ENCODE data around the gene MYO9A. TPM values are rescaled to one million over a fixed set of nuclear protein-coding genes. Genes with fewer than 3 reads are reported as not detected.

Gene MYO9A
- total RNA-seq, 1 experiment from 2014 or later = 41.6 TPM

DNA sequence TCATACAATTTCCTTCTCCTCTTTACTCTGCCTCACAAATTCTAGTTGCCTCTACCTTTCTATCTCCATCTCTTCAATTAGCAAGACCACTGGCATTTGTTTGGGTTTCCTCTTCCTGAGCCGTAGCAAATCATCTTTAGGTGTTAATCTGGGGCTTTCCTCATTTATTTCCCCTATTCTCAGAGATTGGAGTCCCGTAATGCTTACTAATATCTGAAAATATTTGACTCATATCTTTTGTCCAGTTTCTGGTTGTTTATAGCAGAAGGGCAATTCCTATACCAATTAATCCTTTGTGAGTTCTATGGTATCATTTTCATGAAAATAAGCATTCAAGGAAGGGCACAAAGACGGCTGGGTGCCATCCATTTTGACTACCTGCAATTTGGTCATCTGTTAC is 203.9 kb downstream of the MYO9A start:
- no peaks in the 10 kb centered on the region; the same call in 1 of the 2 replicates for H3K36me3 ChIP-seq (ENCODE audit: control insufficient read depth, insufficient read depth, low read length)
- CTCF ChIA-PET = no interaction called here
- H3K4me1 ChIP-seq (ENCODE audit: control insufficient read depth, insufficient read depth, low read length) = no peaks in the 10 kb centered on the region
- no peak for ATAC-seq
- H3K4me3 ChIP-seq (ENCODE audit: low read depth in 2 of 2, low read length in 2 of 2) = no peak overlapping the region
- no peaks in the 10 kb centered on the region for H3K9me3 ChIP-seq (ENCODE audit: control insufficient read depth, insufficient read depth, low read depth, low read length)
- no TSS peak for BruUV-seq (replicated peaks)
- H3K27me3 ChIP-seq (ENCODE audit: control insufficient read depth, insufficient read depth, low read length) = no peaks in the 10 kb centered on the region
- intact Hi-C loops (cut with micrococcal nuclease; ENCODE audit: unreplicated experiment) = no loop called here
- TF ChIP-seq POLR2AphosphoS5 (IDR thresholded peaks at IDR 0.05; ENCODE audit: low read depth, low read length) (no peak), SIN3A (IDR thresholded peaks at IDR 0.05; ENCODE audit: borderline replicate concordance, insufficient read depth, low read depth, low read length) (no peak), TCF7L2 (IDR thresholded peaks at IDR 0.05; ENCODE audit: low read depth, low read length) (no peak)
- TF ChIP-seq, protein P1, sequence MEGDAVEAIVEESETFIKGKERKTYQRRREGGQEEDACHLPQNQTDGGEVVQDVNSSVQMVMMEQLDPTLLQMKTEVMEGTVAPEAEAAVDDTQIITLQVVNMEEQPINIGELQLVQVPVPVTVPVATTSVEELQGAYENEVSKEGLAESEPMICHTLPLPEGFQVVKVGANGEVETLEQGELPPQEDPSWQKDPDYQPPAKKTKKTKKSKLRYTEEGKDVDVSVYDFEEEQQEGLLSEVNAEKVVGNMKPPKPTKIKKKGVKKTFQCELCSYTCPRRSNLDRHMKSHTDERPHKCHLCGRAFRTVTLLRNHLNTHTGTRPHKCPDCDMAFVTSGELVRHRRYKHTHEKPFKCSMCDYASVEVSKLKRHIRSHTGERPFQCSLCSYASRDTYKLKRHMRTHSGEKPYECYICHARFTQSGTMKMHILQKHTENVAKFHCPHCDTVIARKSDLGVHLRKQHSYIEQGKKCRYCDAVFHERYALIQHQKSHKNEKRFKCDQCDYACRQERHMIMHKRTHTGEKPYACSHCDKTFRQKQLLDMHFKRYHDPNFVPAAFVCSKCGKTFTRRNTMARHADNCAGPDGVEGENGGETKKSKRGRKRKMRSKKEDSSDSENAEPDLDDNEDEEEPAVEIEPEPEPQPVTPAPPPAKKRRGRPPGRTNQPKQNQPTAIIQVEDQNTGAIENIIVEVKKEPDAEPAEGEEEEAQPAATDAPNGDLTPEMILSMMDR (IDR thresholded peaks at IDR 0.05) = no peak
- TF ChIP-seq, protein P2, sequence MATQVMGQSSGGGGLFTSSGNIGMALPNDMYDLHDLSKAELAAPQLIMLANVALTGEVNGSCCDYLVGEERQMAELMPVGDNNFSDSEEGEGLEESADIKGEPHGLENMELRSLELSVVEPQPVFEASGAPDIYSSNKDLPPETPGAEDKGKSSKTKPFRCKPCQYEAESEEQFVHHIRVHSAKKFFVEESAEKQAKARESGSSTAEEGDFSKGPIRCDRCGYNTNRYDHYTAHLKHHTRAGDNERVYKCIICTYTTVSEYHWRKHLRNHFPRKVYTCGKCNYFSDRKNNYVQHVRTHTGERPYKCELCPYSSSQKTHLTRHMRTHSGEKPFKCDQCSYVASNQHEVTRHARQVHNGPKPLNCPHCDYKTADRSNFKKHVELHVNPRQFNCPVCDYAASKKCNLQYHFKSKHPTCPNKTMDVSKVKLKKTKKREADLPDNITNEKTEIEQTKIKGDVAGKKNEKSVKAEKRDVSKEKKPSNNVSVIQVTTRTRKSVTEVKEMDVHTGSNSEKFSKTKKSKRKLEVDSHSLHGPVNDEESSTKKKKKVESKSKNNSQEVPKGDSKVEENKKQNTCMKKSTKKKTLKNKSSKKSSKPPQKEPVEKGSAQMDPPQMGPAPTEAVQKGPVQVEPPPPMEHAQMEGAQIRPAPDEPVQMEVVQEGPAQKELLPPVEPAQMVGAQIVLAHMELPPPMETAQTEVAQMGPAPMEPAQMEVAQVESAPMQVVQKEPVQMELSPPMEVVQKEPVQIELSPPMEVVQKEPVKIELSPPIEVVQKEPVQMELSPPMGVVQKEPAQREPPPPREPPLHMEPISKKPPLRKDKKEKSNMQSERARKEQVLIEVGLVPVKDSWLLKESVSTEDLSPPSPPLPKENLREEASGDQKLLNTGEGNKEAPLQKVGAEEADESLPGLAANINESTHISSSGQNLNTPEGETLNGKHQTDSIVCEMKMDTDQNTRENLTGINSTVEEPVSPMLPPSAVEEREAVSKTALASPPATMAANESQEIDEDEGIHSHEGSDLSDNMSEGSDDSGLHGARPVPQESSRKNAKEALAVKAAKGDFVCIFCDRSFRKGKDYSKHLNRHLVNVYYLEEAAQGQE (IDR thresholded peaks at IDR 0.05; ENCODE audit: insufficient read depth in 1 of 2, low read depth in 2 of 2, low read length in 1 of 2) = no peak
- POLR2A ChIA-PET = no interaction called here
- H3K27ac ChIP-seq (ENCODE audit: low read length) = no peak overlapping the region
- no peak for DNase-seq (ENCODE audit: low read depth, low spot score)
- in situ Hi-C loops (cut with HindIII; ENCODE audit: low pct_unique_long_range_greater_than_20kb, low sequenced_read_pairs) = no loop called here

DNA sequence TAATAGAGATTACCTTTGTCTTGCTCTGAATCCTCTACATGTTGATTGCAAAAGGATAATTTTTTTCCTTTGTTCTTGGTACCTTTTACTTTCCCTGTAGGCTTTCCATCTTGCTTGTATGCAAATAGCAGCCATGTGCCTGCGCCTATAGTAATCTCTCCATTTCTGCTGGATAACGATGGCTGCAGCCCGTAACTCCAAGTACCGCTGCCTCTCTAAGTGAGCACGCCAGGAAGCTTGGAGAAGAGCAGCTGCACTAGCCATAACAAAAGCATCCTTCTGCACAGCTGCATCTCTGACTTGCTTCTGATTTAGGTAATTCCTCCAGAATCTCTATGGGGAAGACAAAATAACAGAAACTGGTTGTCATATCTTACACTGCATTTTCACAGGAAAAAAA is 218.3 kb downstream of the MYO9A start:
- no TSS peak for BruUV-seq (replicated peaks)
- CTCF ChIA-PET = no interaction called here
- Histone ChIP-seq H3K27me3 (ENCODE audit: control insufficient read depth, insufficient read depth, low read length) (no peaks in the 10 kb centered on the region), H3K4me1 (ENCODE audit: control insufficient read depth, insufficient read depth, low read length) (no peaks in the 10 kb centered on the region), H3K4me3 (ENCODE audit: low read depth in 2 of 2, low read length in 2 of 2) (no peak overlapping the region), H3K27ac (ENCODE audit: low read length) (no peak overlapping the region), H3K9me3 (ENCODE audit: control insufficient read depth, insufficient read depth, low read depth, low read length) (no peaks in the 10 kb centered on the region), H3K36me3 (ENCODE audit: control insufficient read depth, insufficient read depth, low read length) (peaks cover 12% of the 10 kb centered on the region; the same call in 1 of the 2 replicates)
- no peak for DNase-seq (ENCODE audit: low read depth, low spot score)
- TF ChIP-seq, protein P1 (IDR thresholded peaks at IDR 0.05) = no peak
- TF ChIP-seq, protein P2 (IDR thresholded peaks at IDR 0.05; ENCODE audit: insufficient read depth in 1 of 2, low read depth in 2 of 2, low read length in 1 of 2) = no peak
- TF ChIP-seq SIN3A (IDR thresholded peaks at IDR 0.05; ENCODE audit: borderline replicate concordance, insufficient read depth, low read depth, low read length) = no peak
- no peak for TF ChIP-seq POLR2AphosphoS5 (IDR thresholded peaks at IDR 0.05; ENCODE audit: low read depth, low read length)
- no peak for TF ChIP-seq TCF7L2 (IDR thresholded peaks at IDR 0.05; ENCODE audit: low read depth, low read length)
- in situ Hi-C loops (cut with HindIII; ENCODE audit: low pct_unique_long_range_greater_than_20kb, low sequenced_read_pairs) = no loop called here
- intact Hi-C loops (cut with micrococcal nuclease; ENCODE audit: unreplicated experiment) = no loop called here
- no peak for ATAC-seq
- POLR2A ChIA-PET = no interaction called here

All from Panc1 (cell line).